ENCODE measurements around the gene SFTPB. TPM values are rescaled to one million over a fixed set of nuclear protein-coding genes. Genes with fewer than 3 reads are reported as not detected.

SFTPB gene
- total RNA-seq, 1 donor from 2014 or later, result not detected

DNA sequence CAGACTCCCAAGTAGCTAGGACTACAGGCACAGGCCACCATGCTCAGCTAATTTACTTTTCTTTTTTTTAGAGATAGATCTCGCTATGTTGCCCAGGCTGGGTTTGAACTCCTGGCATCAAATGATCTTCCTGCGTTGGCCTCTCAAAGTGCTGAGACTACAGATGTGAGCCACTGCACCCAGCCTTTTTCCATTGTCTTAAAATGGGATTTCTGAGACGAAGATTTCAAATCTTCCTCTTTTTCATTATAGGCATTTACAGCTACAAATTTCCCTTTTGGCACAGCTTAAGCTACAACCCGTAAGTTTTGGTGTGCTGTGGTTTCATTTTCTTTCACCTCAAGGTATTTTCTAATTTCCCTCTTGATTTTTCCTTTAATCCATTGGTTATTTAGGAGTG is 34.8 kb upstream of the SFTPB start:
- Histone ChIP-seq H3K79me2 (ENCODE audit: low read depth) (no peaks in the 10 kb centered on the region), H4K20me1 (ENCODE audit: low read depth) (no peaks in the 10 kb centered on the region), H3K36me3 (no peaks in the 10 kb centered on the region), H3F3A (ENCODE audit: low read depth) (no peaks in the 10 kb centered on the region), H3K4me3 (no peak overlapping the region), H3K27ac (no peak overlapping the region), H3K9ac (no peak overlapping the region), H3K9me3 (ENCODE audit: low read depth) (no peaks in the 10 kb centered on the region), H2AFZ (replicated peaks) (no peak overlapping the region), H3K27me3 (peaks cover 6% of the 10 kb centered on the region), H3K4me1 (no peaks in the 10 kb centered on the region), H3K4me2 (no peak overlapping the region)
- no peaks in the 10 kb centered on the region for H3K36me3 Mint-ChIP-seq
- no peak overlapping the region for H3K27ac Mint-ChIP-seq
- DNase-seq (ENCODE audit: low spot score), result no peak
- no peaks in the 10 kb centered on the region for H3K9me3 Mint-ChIP-seq
- no peaks in the 10 kb centered on the region for H3K27me3 Mint-ChIP-seq (ENCODE audit: insufficient read depth, low read depth)
- no peak overlapping the region for H3K4me3 Mint-ChIP-seq
- peaks cover 9% of the 10 kb centered on the region for H3K4me1 Mint-ChIP-seq
- TF ChIP-seq EZH2phosphoT487 (IDR thresholded peaks at IDR 0.05) (no peak), EZH2 (IDR thresholded peaks at IDR 0.05) (no peak)
- TF ChIP-seq, protein P1, sequence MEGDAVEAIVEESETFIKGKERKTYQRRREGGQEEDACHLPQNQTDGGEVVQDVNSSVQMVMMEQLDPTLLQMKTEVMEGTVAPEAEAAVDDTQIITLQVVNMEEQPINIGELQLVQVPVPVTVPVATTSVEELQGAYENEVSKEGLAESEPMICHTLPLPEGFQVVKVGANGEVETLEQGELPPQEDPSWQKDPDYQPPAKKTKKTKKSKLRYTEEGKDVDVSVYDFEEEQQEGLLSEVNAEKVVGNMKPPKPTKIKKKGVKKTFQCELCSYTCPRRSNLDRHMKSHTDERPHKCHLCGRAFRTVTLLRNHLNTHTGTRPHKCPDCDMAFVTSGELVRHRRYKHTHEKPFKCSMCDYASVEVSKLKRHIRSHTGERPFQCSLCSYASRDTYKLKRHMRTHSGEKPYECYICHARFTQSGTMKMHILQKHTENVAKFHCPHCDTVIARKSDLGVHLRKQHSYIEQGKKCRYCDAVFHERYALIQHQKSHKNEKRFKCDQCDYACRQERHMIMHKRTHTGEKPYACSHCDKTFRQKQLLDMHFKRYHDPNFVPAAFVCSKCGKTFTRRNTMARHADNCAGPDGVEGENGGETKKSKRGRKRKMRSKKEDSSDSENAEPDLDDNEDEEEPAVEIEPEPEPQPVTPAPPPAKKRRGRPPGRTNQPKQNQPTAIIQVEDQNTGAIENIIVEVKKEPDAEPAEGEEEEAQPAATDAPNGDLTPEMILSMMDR (IDR thresholded peaks at IDR 0.05), result no peak

DNA sequence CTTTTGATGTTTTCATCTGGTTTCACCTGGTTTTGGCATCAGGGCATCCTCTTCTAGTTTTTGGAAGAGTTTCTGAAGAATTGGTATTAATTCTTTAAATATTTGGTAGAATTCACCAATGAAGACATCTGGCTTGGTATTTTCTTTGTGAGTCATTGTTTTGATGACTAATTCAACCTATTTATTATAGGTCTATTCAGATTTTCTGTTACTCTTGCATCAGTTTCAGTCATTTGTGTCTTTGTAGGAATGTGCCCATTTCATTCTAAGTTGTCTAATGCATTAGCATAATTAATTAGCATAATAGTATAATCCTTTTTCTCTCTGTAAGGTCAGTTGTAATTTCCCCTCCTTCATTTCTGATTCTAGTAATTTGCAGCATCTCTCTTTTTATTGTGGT is 34.2 kb upstream of the SFTPB start:
- H3K4me3 ChIP-seq, result no peak overlapping the region
- H3K9ac ChIP-seq, result no peak overlapping the region
- no peaks in the 10 kb centered on the region for H3K4me1 ChIP-seq
- no peak overlapping the region for H3K4me2 ChIP-seq
- no peaks in the 10 kb centered on the region for H3K79me2 ChIP-seq (ENCODE audit: low read depth)
- no peak overlapping the region for H3K4me3 Mint-ChIP-seq
- H3F3A ChIP-seq (ENCODE audit: low read depth), result no peaks in the 10 kb centered on the region
- H3K9me3 Mint-ChIP-seq, result no peaks in the 10 kb centered on the region
- peaks cover 9% of the 10 kb centered on the region for H3K4me1 Mint-ChIP-seq
- no peaks in the 10 kb centered on the region for H3K36me3 ChIP-seq
- DNase-seq (ENCODE audit: low spot score), result no peak
- H4K20me1 ChIP-seq (ENCODE audit: low read depth), result no peaks in the 10 kb centered on the region
- H3K36me3 Mint-ChIP-seq, result no peaks in the 10 kb centered on the region
- TF ChIP-seq EZH2 (IDR thresholded peaks at IDR 0.05), result no peak
- TF ChIP-seq, protein P1 (IDR thresholded peaks at IDR 0.05), result no peak
- TF ChIP-seq EZH2phosphoT487 (IDR thresholded peaks at IDR 0.05), result no peak
- H3K27me3 Mint-ChIP-seq (ENCODE audit: insufficient read depth, low read depth), result no peaks in the 10 kb centered on the region
- H3K27ac Mint-ChIP-seq, result no peak overlapping the region
- no peaks in the 10 kb centered on the region for H3K27me3 ChIP-seq
- H3K27ac ChIP-seq, result no peak overlapping the region
- H2AFZ ChIP-seq (replicated peaks), result no peak overlapping the region
- H3K9me3 ChIP-seq (ENCODE audit: low read depth), result no peaks in the 10 kb centered on the region

DNA sequence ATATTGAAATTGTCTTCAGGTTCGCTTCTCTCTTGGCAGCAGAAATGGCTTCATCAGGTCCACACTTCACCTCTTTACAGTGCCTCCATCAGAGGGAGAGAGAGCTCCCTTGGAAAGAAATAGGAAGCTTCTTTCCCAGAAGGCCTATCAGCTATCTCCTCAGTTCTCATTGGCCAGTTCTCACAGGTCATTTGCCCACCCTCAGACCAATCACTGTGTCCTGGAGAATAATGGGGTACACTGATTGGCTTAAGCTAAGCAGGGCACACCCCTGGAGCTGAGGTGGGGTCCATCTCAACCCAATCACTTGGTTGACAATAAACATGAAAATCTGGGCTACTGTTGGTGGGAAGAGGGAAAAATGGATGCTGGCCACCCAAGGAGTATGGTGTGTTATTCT is 31.3 kb upstream of the SFTPB start:
- H3F3A ChIP-seq (ENCODE audit: low read depth), result no peaks in the 10 kb centered on the region
- Mint-ChIP-seq H3K9me3 (no peaks in the 10 kb centered on the region), H3K27me3 (ENCODE audit: insufficient read depth, low read depth) (peaks cover 4% of the 10 kb centered on the region), H3K27ac (no peak overlapping the region), H3K4me3 (no peak overlapping the region), H3K36me3 (no peaks in the 10 kb centered on the region), H3K4me1 (peaks cover 7% of the 10 kb centered on the region)
- peak overlapping the region; percentile 6 for H2AFZ ChIP-seq (replicated peaks)
- H3K79me2 ChIP-seq (ENCODE audit: low read depth), result no peaks in the 10 kb centered on the region
- no peak overlapping the region for H3K4me3 ChIP-seq
- H3K9me3 ChIP-seq (ENCODE audit: low read depth), result no peaks in the 10 kb centered on the region
- H3K9ac ChIP-seq, result no peak overlapping the region
- H3K4me2 ChIP-seq, result no peak overlapping the region
- H4K20me1 ChIP-seq (ENCODE audit: low read depth), result no peaks in the 10 kb centered on the region
- H3K27me3 ChIP-seq, result no peaks in the 10 kb centered on the region
- no peaks in the 10 kb centered on the region for H3K4me1 ChIP-seq
- no peak for DNase-seq (ENCODE audit: low spot score)
- no peak overlapping the region for H3K27ac ChIP-seq
- no peak for TF ChIP-seq EZH2 (IDR thresholded peaks at IDR 0.05)
- TF ChIP-seq, protein P1 (IDR thresholded peaks at IDR 0.05), result no peak
- no peak for TF ChIP-seq EZH2phosphoT487 (IDR thresholded peaks at IDR 0.05)
- no peaks in the 10 kb centered on the region for H3K36me3 ChIP-seq
